GM06990 (cell line): Measurements from ENCODE around the gene MAPK1.
"Not testable (repeated sequence)": the region's sequence is repeated elsewhere in the genome, so short reads cannot be mapped to it uniquely, and the experiment has no call there.

ENCODE experiments used
- DNase-seq: peaks from one replicate; pipeline ENCODE4 v3.0.0-alpha.2; 2011; ENCODE audit not compliant: insufficient read length; ENCODE audit errors: extremely low read depth
- H3K27me3 ChIP-seq: replicated peaks from 2 replicates; pipeline ENCODE4 v1.6.0; 2011; ENCODE audit warnings: low read length; ENCODE audit not compliant: control insufficient read depth, insufficient read depth
- H3K36me3 ChIP-seq: 2 replicates; pipeline ENCODE4 v1.5.1; 2011; ENCODE audit warnings: low read length; ENCODE audit not compliant: control insufficient read depth, insufficient read depth
- H3K4me3 ChIP-seq: replicated peaks from 2 replicates; pipeline ENCODE4 v1.5.1; 2011; ENCODE audit warnings: low read depth, mild to moderate bottlenecking, control low read depth, low read length
- TF ChIP-seq, protein P1 (sequence below): IDR thresholded peaks from 2 replicates; pipeline ENCODE4 v1.5.1; 2011; ENCODE audit warnings: low read length, control low read depth, mild to moderate bottlenecking, inconsistent platforms; ENCODE audit not compliant: insufficient read depth, poor library complexity, severe bottlenecking

MAPK1 gene

DNA sequence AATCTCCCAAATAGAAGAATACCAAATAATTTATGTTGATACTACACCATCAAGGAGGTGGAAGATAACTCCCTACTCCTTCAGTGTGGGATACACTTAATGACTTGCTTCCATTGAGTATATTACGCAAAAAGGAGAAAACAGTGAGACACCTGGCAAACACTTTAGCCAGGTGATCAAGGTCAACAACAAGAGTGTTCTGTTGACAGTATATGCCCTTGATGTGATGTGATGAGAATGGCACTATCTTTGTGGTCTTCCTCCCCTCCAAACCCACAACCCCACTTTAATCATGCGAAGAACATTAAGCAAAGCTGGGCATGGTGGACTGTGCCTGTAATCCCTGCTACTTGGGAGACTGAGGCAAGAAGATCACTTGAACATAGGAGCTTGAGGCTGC lies 26.0 kb downstream of the MAPK1 start:
- TF ChIP-seq, protein P1, sequence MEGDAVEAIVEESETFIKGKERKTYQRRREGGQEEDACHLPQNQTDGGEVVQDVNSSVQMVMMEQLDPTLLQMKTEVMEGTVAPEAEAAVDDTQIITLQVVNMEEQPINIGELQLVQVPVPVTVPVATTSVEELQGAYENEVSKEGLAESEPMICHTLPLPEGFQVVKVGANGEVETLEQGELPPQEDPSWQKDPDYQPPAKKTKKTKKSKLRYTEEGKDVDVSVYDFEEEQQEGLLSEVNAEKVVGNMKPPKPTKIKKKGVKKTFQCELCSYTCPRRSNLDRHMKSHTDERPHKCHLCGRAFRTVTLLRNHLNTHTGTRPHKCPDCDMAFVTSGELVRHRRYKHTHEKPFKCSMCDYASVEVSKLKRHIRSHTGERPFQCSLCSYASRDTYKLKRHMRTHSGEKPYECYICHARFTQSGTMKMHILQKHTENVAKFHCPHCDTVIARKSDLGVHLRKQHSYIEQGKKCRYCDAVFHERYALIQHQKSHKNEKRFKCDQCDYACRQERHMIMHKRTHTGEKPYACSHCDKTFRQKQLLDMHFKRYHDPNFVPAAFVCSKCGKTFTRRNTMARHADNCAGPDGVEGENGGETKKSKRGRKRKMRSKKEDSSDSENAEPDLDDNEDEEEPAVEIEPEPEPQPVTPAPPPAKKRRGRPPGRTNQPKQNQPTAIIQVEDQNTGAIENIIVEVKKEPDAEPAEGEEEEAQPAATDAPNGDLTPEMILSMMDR, result no peak
- no peaks in the 10 kb centered on the region for H3K27me3 ChIP-seq
- H3K4me3 ChIP-seq, result no peak overlapping the region
- no peaks in the 10 kb centered on the region; the same call in 1 of the 2 replicates for H3K36me3 ChIP-seq
- DNase-seq, result no peak

DNA sequence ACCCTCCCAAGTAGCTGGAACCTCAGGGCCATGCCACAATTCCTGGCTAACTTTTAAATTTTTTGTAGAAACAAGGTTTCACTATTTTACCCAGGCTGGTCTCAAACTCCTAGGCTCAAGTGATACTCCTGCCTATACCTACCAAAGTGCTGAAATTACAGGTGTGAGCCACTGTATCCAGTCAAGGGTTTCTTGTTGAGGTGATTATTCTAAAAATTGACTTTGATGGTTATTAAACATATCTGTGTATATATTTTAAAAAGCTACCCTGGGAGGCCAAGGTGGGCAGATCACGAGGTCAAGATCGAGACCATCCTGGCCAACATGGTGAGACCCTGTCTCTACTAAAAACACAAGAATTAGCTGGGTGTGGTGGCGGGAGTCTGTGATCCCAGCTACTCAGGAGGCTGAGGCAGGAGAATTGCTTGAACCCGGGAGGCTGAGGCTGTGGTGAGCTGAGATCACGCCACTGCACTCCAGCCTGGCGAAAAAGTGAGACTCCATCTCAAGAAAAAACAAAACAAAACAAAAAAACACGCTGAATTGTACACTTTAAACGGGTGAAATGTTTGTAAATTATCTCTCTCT lies 27.1 kb downstream of the MAPK1 start:
- DNase-seq, result no peak
- Histone ChIP-seq H3K36me3 (no peaks in the 10 kb centered on the region; the same call in 1 of the 2 replicates), H3K27me3 (no peaks in the 10 kb centered on the region), H3K4me3 (no peak overlapping the region)
- TF ChIP-seq, protein P1, result no peak

DNA sequence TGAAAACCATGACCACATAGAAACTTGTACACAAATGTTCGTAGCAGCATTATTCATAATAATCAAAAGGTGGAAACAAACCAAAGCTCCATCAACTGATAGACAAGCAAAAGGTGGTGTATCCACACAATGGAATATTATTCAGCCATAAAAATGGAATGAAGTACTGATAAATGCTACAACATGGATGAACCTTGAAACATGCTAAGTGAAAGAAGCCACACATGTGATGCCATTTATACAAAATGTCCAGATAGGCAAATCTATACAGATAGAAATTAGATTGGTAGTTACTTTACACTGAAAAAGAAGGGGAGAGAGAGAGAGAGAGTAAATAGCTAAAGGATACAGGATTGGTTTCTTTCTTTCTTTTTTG lies 27.7 kb downstream of the MAPK1 start:
- no peak for DNase-seq
- H3K36me3 ChIP-seq, result no peaks in the 10 kb centered on the region; the same call in 1 of the 2 replicates
- TF ChIP-seq, protein P1, result no peak
- no peaks in the 10 kb centered on the region for H3K27me3 ChIP-seq
- H3K4me3 ChIP-seq, result no peak overlapping the region

DNA sequence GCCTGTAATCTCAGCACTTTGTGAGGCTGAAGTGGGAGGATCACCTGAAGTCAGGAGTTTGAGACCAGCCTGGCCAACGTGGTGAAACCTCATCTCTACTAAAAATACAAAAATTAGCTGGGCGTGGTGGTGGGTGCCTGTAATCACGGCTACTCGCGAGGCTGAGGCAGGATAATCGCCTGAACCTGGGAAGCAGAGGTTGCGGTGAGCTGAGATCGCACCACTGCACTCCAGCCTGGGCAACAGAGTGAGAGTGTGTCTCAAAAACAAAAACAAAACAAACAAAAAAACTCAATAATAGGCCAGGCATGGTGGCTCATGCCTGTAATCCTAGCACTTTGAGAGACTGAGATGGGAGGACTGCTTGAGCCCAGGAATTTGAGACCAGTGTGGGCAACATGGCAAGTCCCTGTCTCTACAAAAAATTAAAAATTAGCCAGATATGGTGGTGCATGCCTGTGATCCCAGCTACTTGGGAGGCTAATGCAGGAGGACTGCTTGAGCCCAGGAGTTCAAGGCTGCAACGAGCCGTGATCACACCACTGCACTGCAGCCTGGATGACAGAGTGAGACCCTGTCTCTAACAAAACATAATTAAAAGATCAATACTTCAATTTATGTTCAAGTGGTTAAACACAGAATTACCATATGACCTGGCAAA lies 28.2 kb downstream of the MAPK1 start:
- H3K4me3 ChIP-seq, DNase-seq, H3K36me3 ChIP-seq, H3K27me3 ChIP-seq: not testable (repeated sequence)

DNA sequence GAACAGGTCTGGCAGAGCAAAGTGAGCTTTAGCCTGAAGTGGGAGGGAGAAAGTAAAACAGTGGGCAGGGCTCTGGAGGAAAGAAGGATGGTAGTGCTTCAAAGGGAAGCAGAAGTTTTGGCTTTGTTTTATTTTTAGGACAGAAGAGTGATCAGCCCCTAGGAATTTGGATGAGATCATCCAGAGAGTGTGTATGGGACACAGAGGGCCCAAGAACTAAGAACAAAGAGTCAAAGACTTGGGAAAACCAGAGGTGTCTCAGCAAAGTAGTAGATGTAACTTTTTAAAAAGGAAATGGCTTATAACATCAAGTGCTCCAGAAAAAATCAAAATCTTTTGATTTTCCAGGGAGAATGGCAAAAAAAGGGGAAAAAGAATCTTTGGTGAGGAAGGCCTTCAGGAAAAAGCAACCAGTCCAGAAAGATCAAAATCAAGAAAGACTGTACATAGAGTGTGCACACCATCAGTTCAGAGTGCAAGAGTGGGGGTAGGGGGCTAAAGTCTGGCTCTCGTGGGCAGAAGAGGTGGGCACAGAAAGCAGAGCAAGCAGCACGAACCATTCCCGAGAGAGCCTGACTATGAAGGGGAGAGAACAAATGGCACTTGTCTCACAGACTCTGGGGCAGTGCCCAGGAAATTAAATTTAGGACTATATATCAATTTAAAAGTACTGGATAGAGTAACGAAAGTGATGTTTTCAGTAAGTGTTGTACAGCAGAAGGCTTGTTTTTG lies 30.0 kb downstream of the MAPK1 start:
- no peak for DNase-seq

DNA sequence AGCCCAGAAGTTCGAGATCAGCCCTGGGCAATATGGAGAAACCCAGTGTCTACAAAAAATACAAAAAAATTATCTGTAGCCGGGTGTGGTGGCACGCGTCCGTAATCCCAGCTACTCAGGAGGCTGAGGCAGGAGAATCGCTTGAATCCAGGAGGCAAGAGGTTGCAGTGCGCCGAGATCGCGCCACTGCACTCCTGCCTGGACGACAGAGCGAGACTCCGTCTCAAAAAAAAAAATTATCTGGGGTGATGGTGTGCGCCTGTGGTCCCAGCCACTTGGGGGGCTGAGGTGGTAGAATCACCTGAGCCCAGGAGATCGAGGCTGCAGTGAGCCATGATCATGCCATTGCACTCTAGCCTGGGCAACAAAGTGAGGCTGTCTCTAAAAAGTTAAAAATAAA lies 31.0 kb downstream of the MAPK1 start:
- not testable (repeated sequence) for H3K4me3 ChIP-seq, H3K27me3 ChIP-seq, DNase-seq, H3K36me3 ChIP-seq

More for the DNA sequence above, 30.0 kb downstream of the MAPK1 start:
- Histone ChIP-seq H3K27me3 (no peaks in the 10 kb centered on the region), H3K36me3 (no peaks in the 10 kb centered on the region; the same call in 1 of the 2 replicates), H3K4me3 (no peak overlapping the region)
- TF ChIP-seq, protein P1, result no peak
